HUES48 (cell line): Measurements from ENCODE around the gene EPHX1.
"Not testable (repeated sequence)": the region's sequence is repeated elsewhere in the genome, so short reads cannot be mapped to it uniquely, and the experiment has no call there.

Source experiments
- H3K27ac ChIP-seq: one replicate; pipeline ENCODE4 v1.7.0; 2013; ENCODE audit warnings: low read depth, low read length, inconsistent platforms
- H3K27me3 ChIP-seq: 2 replicates; pipeline ENCODE4 v1.6.1; 2013; ENCODE audit warnings: mild to moderate bottlenecking, low read length; ENCODE audit not compliant: control insufficient read depth, insufficient read depth
- H3K36me3 ChIP-seq: 2 replicates; pipeline ENCODE4 v1.6.1; 2013; ENCODE audit warnings: low read length; ENCODE audit not compliant: control insufficient read depth, insufficient read depth
- H3K4me1 ChIP-seq: 2 replicates; pipeline ENCODE4 v1.6.1; 2013; ENCODE audit warnings: mild to moderate bottlenecking, low read length; ENCODE audit not compliant: control insufficient read depth, insufficient read depth
- H3K4me3 ChIP-seq: 2 replicates; pipeline ENCODE4 v1.5.1; 2013; ENCODE audit warnings: mild to moderate bottlenecking, low read depth, low read length
- H3K9ac ChIP-seq: 2 replicates; pipeline ENCODE4 v1.6.1; 2013; ENCODE audit warnings: mild to moderate bottlenecking, low read depth, low read length, moderate library complexity
- H3K9me3 ChIP-seq: 2 replicates; pipeline ENCODE4 v1.6.1; 2013; ENCODE audit warnings: low read length; ENCODE audit not compliant: control insufficient read depth, insufficient read depth

Gene EPHX1

DNA sequence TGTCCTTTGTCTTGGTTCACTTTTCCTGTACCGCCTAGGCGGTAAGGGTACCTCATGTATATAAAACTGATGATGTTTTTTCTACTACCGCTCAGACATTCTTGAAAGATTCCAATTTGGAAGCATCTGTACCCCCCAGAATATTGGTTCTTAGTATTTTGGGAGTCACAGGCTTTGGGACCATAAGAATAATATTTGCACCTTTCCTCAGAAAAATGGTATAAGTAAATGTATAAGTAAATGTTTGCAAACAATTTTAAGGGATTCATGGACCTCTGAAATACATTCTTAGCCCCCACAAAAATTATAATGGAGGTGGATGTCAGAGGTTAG is 31.6 kb upstream of the EPHX1 start:
- H3K36me3 ChIP-seq = peaks cover 32% of the 10 kb centered on the region
- peak overlapping the region; percentile 99 for H3K9ac ChIP-seq
- H3K9me3 ChIP-seq = no peaks in the 10 kb centered on the region
- H3K27me3 ChIP-seq = no peaks in the 10 kb centered on the region
- peaks cover 33% of the 10 kb centered on the region for H3K4me1 ChIP-seq
- peak overlapping the region; percentile 99 for H3K27ac ChIP-seq
- H3K4me3 ChIP-seq = peak overlapping the region; percentile 96

DNA sequence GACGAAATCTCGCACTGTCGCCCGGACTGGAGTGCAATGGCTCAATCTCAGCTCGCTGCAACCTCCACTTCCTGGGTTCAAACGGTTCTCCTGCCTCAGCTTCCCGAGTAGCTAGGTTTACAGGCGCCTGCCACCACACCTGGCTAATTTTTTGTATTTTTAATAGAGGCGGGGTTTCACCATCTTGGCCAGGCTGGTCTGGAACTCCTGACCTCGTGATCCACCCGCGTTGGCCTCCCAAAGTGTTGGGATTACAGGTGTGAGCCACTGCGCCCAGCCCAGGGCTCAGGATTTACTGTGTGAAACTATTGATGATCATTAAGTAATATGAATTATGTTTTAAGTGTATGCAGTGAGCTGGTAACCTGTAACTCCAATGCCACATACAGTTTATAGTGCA is 30.8 kb upstream of the EPHX1 start:
- peaks cover 38% of the 10 kb centered on the region for H3K4me1 ChIP-seq
- H3K9ac ChIP-seq = peak overlapping the region; percentile 99
- peak overlapping the region; percentile 96 for H3K4me3 ChIP-seq
- H3K27ac ChIP-seq, H3K27me3 ChIP-seq, H3K9me3 ChIP-seq: not testable (repeated sequence)
- peaks cover 39% of the 10 kb centered on the region for H3K36me3 ChIP-seq

DNA sequence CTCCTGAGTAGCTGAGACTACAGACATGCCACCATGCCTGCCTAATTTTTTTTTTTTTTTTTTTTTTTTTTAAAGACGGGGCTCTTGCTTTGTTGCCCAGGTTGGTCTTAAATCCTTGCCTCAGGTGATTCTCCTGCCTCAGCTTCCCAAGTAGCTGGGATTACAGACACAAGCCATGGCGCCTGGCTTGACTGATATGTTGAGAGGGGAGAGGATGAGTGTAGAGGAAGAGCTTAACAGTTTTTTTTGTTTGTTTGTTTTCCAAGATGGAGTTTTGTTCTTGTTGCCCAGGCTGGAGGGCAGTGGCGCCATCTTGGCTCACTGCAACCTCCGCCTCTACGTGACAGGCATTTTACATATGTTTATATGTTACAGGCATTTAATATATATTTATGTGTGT is 29.8 kb upstream of the EPHX1 start:
- peaks cover 38% of the 10 kb centered on the region for H3K4me1 ChIP-seq
- H3K9ac ChIP-seq = no peak overlapping the region
- peaks cover 48% of the 10 kb centered on the region for H3K36me3 ChIP-seq
- H3K4me3 ChIP-seq = peak overlapping the region; percentile 96; the same call in 1 of the 2 replicates
- H3K9me3 ChIP-seq = no peaks in the 10 kb centered on the region
- H3K27ac ChIP-seq = no peak overlapping the region
- no peaks in the 10 kb centered on the region for H3K27me3 ChIP-seq

DNA sequence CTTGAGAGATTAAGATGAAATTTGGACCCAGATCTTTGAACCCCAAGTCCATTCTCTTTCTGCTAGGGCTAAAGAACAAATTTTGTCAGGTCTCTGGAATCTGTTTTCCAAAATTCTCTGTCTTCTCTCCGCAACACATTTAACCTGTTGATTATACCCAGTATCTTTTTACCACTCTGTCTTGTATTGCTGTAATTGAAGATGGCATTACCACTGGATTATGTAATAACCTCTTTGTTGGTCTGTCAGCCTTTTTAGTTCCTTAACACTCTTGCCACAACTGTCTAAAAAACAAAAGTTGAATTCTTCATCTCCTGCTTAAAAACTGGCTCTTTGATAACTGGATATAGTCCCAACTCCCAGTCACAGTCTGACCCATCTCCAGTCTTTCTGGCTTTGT is 29.3 kb upstream of the EPHX1 start:
- no peaks in the 10 kb centered on the region for H3K9me3 ChIP-seq
- H3K27ac ChIP-seq = no peak overlapping the region
- H3K9ac ChIP-seq = no peak overlapping the region
- peaks cover 51% of the 10 kb centered on the region for H3K36me3 ChIP-seq
- H3K4me1 ChIP-seq = peaks cover 38% of the 10 kb centered on the region
- no peaks in the 10 kb centered on the region for H3K27me3 ChIP-seq
- peak overlapping the region; percentile 17; the same call in 1 of the 2 replicates for H3K4me3 ChIP-seq

DNA sequence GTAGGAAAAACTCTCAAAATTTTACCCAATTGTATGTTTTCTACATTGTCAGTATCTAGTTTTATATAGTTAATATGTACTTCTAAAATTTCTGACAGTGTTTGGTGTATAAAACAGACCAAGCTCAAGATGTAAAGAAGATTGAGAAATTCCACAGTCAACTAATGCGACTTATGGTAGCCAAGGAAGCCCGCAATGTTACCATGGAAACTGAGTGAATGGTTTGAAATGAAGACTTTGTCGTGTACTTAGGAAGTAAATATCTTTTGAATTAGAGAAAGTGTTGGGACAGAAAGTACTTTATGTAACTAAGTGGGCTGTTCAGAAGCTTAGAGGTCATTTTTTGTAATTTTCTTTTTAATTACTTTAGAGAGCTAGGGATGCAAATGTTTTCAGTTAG is 20.8 kb upstream of the EPHX1 start:
- not testable (repeated sequence) for H3K9ac ChIP-seq, H3K9me3 ChIP-seq, H3K27me3 ChIP-seq, H3K27ac ChIP-seq, H3K4me1 ChIP-seq, H3K4me3 ChIP-seq
- H3K36me3 ChIP-seq = peaks cover 75% of the 10 kb centered on the region

DNA sequence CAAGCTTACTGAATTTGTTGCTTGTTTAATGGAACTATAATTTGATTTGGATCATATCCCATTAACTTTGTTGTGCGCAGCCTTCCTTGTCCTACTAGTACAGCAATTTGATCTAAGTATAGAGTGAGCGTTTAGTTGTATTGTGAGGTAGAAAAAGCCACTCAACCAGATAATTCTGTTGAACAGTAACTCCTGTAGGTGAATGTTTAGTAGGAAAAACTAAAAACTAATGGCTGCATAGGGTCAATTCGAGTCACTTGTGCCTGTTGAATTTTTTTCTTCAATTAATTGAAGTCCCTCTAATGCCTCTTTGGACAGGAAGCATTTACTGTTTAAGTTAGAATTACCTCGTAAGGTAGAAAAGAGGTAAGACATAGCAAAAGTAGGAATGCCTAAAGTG is 15.0 kb upstream of the EPHX1 start:
- H3K36me3 ChIP-seq = peaks cover 25% of the 10 kb centered on the region
- no peak overlapping the region for H3K4me3 ChIP-seq
- no peak overlapping the region for H3K27ac ChIP-seq
- H3K9me3 ChIP-seq = peaks cover 10% of the 10 kb centered on the region; the same call in 1 of the 2 replicates
- H3K27me3 ChIP-seq = no peaks in the 10 kb centered on the region
- H3K4me1 ChIP-seq = no peaks in the 10 kb centered on the region
- H3K9ac ChIP-seq = no peak overlapping the region

DNA sequence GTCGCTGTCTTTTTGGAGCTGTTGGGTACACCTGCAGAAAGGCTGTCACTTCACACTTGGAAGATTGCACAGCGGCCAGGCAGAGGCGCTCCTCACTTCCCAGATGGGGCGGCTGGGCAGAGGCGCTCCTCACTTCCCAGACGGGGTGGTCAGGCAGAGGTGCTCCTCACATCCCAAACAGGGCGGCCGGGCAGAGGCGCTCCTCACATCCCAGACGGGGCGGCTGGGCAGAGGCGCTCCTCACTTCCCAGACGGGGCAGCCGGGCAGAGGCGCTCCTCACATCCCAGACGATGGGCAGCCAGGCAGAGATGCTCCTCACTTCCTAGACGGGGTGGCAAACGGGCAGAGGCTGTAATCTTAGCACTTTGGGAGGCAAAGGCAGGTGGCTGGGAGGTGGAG is 13.8 kb upstream of the EPHX1 start:
- peaks cover 13% of the 10 kb centered on the region for H3K36me3 ChIP-seq
- H3K27me3 ChIP-seq, H3K27ac ChIP-seq, H3K4me1 ChIP-seq, H3K4me3 ChIP-seq, H3K9me3 ChIP-seq, H3K9ac ChIP-seq: not testable (repeated sequence)

DNA sequence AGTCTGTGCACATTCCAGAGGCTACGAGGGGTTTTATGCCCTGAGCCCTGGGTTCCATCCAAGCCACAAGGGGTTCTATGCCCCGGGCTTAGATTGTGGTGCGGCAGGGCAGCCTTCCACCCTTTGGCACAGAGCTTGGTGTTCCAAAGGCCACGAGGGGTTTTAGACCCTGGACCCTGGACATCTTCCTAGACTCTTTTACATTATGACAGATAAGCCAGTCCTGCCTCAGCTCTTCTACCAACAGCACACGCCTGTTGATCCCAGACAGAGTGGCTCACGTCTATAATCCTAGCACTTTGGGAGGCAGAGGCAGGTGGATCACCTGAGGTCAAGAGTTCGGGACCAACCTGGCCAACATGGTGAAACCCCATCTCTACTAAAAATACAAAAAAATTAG is 8.8 kb upstream of the EPHX1 start:
- not testable (repeated sequence) for H3K27ac ChIP-seq, H3K9me3 ChIP-seq, H3K9ac ChIP-seq, H3K4me3 ChIP-seq, H3K27me3 ChIP-seq, H3K4me1 ChIP-seq, H3K36me3 ChIP-seq

DNA sequence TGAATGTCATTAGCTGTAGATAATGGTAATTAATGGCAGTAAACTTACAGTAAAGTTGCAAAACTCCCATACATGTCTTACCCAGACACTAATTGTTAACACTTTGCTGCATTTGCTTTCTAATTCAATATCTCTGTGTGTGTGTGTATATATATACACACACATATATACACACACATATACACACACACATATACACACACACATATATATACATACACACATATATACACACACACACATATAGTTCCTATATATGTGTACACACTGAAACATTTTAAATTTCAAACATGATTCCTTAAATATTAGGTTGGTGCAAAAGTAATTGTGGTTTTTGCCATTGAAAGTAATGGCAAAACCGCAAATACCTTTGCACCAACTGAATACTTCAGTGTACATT is 3.7 kb upstream of the EPHX1 start:
- H3K4me3 ChIP-seq = no peak overlapping the region
- no peak overlapping the region for H3K27ac ChIP-seq
- no peaks in the 10 kb centered on the region for H3K9me3 ChIP-seq
- H3K36me3 ChIP-seq = no peaks in the 10 kb centered on the region
- H3K9ac ChIP-seq = no peak overlapping the region
- H3K27me3 ChIP-seq = no peaks in the 10 kb centered on the region
- H3K4me1 ChIP-seq = peaks cover 2% of the 10 kb centered on the region

DNA sequence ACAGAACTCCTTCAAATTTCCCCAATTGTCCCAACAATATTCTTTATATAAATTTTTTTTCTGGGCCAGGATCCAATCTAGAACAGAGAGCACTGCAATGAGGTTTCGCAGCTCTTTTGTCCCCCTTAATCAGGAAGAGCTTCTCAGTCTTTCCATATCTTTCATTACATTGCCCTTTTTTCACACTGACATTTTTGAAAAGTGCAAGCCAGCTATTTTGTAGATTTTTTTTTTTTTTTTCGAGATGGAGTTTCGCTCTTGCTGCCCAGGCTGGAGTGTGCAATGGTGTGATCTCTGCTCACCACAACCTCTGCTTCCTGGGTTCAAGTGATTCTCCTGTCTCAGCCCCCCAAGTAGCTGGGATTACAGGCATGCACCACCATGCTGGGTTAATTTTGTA is 3.2 kb upstream of the EPHX1 start:
- H3K27me3 ChIP-seq, H3K9me3 ChIP-seq: not testable (repeated sequence)

DNA sequence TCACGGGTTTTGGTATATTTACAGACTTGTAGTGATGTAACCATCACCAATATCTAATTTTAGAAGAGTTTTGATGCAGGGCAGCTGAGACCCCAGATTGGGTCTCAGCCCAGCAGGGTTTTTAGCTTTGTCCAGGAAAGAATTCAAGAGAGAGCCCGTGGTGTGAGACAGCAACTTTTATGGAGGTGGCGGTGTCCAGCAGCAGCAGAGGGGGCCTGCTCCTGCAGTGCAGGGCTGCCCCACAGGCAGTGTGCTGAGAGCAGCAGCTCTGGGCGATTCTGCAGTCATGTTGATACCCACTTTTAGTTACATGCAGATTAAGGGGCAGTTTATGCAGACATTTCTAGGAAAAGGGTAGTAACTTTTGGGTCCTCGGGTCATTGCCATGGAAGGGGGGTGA is 1.8 kb upstream of the EPHX1 start:
- H3K27me3 ChIP-seq = no peaks in the 10 kb centered on the region
- no peaks in the 10 kb centered on the region for H3K9me3 ChIP-seq
- no peak overlapping the region for H3K27ac ChIP-seq

More for the DNA sequence above, 3.2 kb upstream of the EPHX1 start:
- H3K4me3 ChIP-seq, H3K36me3 ChIP-seq, H3K9ac ChIP-seq, H3K4me1 ChIP-seq, H3K27ac ChIP-seq: not testable (repeated sequence)

More for the DNA sequence above, 1.8 kb upstream of the EPHX1 start:
- peaks cover 12% of the 10 kb centered on the region for H3K4me1 ChIP-seq
- no peak overlapping the region for H3K9ac ChIP-seq
- H3K36me3 ChIP-seq = no peaks in the 10 kb centered on the region; the same call in 1 of the 2 replicates
- H3K4me3 ChIP-seq = no peak overlapping the region
